ENCODE results near the gene MAP3K9. TPM values are rescaled to one million over a fixed set of nuclear protein-coding genes. Genes with fewer than 3 reads are reported as not detected.

Gene MAP3K9
- total and polyA plus RNA-seq, 2 donors from 2014 or later: 1.0 to 8.3 TPM

- Histone ChIP-seq H3K27me3 (ENCODE audit: control insufficient read depth, insufficient read depth, low read length) (no peaks in the 10 kb centered on the region), H3K4me1 (ENCODE audit: control insufficient read depth in 2 of 3, insufficient read depth in 2 of 3, low read depth in 1 of 3, low read length in 3 of 3) (peaks cover 0 to 4% (median 3%) of the 10 kb centered on the region in 3 donors), H3K9ac (ENCODE audit: low read length in 3 of 3) (no peak overlapping the region), H3K9me3 (ENCODE audit: control insufficient read depth in 2 of 3, insufficient read depth in 1 of 3, low read length in 3 of 3) (no peaks in the 10 kb centered on the region), H3K4me3 (ENCODE audit: low read length in 3 of 3) (no peak overlapping the region), H3K36me3 (ENCODE audit: control insufficient read depth in 2 of 3, insufficient read depth in 3 of 3, low read length in 3 of 3) (no peaks in the 10 kb centered on the region), H3K27ac (ENCODE audit: low read depth in 2 of 2, low read length in 2 of 2) (no peak overlapping the region)
- FAIRE-seq (no peak), DNase-seq (no peak)
- intact Hi-C loops (cut with DNase I): no loop called here
- TF ChIP-seq, protein P1, sequence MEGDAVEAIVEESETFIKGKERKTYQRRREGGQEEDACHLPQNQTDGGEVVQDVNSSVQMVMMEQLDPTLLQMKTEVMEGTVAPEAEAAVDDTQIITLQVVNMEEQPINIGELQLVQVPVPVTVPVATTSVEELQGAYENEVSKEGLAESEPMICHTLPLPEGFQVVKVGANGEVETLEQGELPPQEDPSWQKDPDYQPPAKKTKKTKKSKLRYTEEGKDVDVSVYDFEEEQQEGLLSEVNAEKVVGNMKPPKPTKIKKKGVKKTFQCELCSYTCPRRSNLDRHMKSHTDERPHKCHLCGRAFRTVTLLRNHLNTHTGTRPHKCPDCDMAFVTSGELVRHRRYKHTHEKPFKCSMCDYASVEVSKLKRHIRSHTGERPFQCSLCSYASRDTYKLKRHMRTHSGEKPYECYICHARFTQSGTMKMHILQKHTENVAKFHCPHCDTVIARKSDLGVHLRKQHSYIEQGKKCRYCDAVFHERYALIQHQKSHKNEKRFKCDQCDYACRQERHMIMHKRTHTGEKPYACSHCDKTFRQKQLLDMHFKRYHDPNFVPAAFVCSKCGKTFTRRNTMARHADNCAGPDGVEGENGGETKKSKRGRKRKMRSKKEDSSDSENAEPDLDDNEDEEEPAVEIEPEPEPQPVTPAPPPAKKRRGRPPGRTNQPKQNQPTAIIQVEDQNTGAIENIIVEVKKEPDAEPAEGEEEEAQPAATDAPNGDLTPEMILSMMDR (IDR thresholded peaks at IDR 0.05; ENCODE audit: borderline replicate concordance, extremely low read depth, insufficient read depth): no peak
Observed at GRCh38 chr14:70759398-70759797, 49.9 kb downstream of the MAP3K9 start.

DNA sequence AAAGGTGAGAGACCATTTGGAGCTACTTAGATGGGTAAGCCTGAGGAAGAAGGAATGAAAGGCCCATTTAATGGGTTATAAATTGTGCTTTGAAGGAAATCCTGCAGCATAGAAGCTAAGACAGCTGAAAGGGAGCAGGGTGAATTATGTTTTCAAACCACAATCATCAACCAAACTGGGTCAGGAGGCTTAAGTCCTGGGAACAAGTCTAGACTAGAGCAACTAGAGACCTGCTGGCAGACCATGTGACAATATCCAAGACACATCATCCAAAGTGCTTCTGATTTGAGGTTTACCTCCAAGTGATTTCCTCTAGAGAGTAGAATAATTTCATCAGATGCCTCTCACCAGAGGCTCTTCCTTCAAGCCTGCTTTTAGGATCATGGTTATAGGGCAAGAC, 53.7 kb downstream of the MAP3K9 start:
- TF ChIP-seq, protein P1 (IDR thresholded peaks at IDR 0.05; ENCODE audit: borderline replicate concordance, extremely low read depth, insufficient read depth): no peak
- DNase-seq (no peak), FAIRE-seq (no peak)
- H3K27me3 ChIP-seq (ENCODE audit: control insufficient read depth, insufficient read depth, low read length): no peaks in the 10 kb centered on the region
- H3K27ac ChIP-seq (ENCODE audit: low read depth in 2 of 2, low read length in 2 of 2): peak overlapping the region in 1 of 2 donors; percentile 26
- no peaks in the 10 kb centered on the region for H3K9me3 ChIP-seq (ENCODE audit: control insufficient read depth in 2 of 3, insufficient read depth in 1 of 3, low read length in 3 of 3)
- H3K4me3 ChIP-seq (ENCODE audit: low read length in 3 of 3): no peak overlapping the region
- no peaks in the 10 kb centered on the region for H3K36me3 ChIP-seq (ENCODE audit: control insufficient read depth in 2 of 3, insufficient read depth in 3 of 3, low read length in 3 of 3)
- H3K9ac ChIP-seq (ENCODE audit: low read length in 3 of 3): no peak overlapping the region
- intact Hi-C loops (cut with DNase I): no loop called here
- H3K4me1 ChIP-seq (ENCODE audit: control insufficient read depth in 2 of 3, insufficient read depth in 2 of 3, low read depth in 1 of 3, low read length in 3 of 3): peaks cover 0 to 7% (median 7%) of the 10 kb centered on the region in 3 donors

DNA sequence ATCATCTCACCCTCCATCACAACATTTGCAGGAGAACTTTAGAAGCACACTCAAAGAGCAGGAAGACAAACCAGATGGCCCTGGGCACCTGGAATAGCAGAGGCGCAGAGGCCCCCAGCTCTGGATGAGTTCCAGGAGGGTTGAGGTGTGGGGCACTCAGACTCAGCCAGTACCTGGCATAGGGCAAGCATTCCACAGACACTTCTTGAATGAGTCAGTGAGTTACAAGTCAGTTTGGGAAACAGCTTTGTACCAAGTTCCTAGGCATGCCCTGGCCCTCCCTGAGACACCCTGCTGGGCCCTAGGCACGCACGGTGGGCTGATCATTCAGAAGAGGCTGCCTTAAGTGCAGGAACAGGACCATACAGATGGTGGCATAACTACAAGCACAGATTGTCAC, 54.3 kb downstream of the MAP3K9 start:
- H3K36me3 ChIP-seq (ENCODE audit: control insufficient read depth in 2 of 3, insufficient read depth in 3 of 3, low read length in 3 of 3): no peaks in the 10 kb centered on the region
- H3K4me3 ChIP-seq (ENCODE audit: low read length in 3 of 3): no peak overlapping the region
- H3K27ac ChIP-seq (ENCODE audit: low read depth in 2 of 2, low read length in 2 of 2): no peak overlapping the region
- H3K9ac ChIP-seq (ENCODE audit: low read length in 3 of 3): no peak overlapping the region
- intact Hi-C loops (cut with DNase I): no loop called here
- no peaks in the 10 kb centered on the region for H3K9me3 ChIP-seq (ENCODE audit: control insufficient read depth in 2 of 3, insufficient read depth in 1 of 3, low read length in 3 of 3)
- no peak for FAIRE-seq
- peaks cover 0 to 7% (median 7%) of the 10 kb centered on the region in 3 donors for H3K4me1 ChIP-seq (ENCODE audit: control insufficient read depth in 2 of 3, insufficient read depth in 2 of 3, low read depth in 1 of 3, low read length in 3 of 3)
- no peaks in the 10 kb centered on the region for H3K27me3 ChIP-seq (ENCODE audit: control insufficient read depth, insufficient read depth, low read length)
- DNase-seq: peak in 3 of 5 donors; percentile 14 to 87 (median 15)
- TF ChIP-seq, protein P1 (IDR thresholded peaks at IDR 0.05; ENCODE audit: borderline replicate concordance, extremely low read depth, insufficient read depth): no peak

DNA sequence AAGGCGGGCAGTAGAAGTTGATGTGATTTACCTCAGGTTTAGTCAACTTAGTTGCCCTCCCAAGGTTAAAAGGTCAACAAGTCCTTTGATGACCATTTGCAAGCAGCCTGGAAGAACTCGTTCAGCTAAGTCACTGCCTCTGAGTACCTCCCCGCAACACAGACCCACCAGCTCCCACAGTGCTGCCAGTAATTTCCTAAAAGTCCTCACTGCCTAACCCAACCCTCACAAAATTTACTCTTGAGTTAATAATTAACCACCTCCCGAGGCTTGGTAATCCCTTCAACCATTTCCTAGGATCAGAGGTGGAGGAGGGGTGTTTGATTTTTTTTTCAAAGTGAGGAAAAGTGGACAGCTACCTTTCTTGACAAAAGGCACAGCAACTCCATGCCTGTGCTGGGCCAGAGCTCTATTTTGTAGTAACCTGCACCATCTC, 55.8 kb downstream of the MAP3K9 start:
- DNase-seq (peak in 4 of 5 donors; percentile 23 to 75 (median 59)), FAIRE-seq (no peak)
- TF ChIP-seq, protein P1 (IDR thresholded peaks at IDR 0.05; ENCODE audit: borderline replicate concordance, extremely low read depth, insufficient read depth): no peak
- H3K4me1 ChIP-seq (ENCODE audit: control insufficient read depth in 2 of 3, insufficient read depth in 2 of 3, low read depth in 1 of 3, low read length in 3 of 3): peaks cover 0 to 7% (median 7%) of the 10 kb centered on the region in 3 donors
- intact Hi-C loops (cut with DNase I): no loop called here
- H3K9me3 ChIP-seq (ENCODE audit: control insufficient read depth in 2 of 3, insufficient read depth in 1 of 3, low read length in 3 of 3): no peaks in the 10 kb centered on the region
- no peaks in the 10 kb centered on the region for H3K27me3 ChIP-seq (ENCODE audit: control insufficient read depth, insufficient read depth, low read length)
- H3K27ac ChIP-seq (ENCODE audit: low read depth in 2 of 2, low read length in 2 of 2): peak overlapping the region in 1 of 2 donors; percentile 29
- H3K9ac ChIP-seq (ENCODE audit: low read length in 3 of 3): no peak overlapping the region
- H3K4me3 ChIP-seq (ENCODE audit: low read length in 3 of 3): no peak overlapping the region
- H3K36me3 ChIP-seq (ENCODE audit: control insufficient read depth in 2 of 3, insufficient read depth in 3 of 3, low read length in 3 of 3): no peaks in the 10 kb centered on the region

Measured in kidney (tissue), 14 donors.